Activated CD8-positive, alpha-beta memory T cell treated with anti-CD3 and anti-CD28 coated beads for 36 hours (primary cell): Measurements from ENCODE around the gene ZSCAN5A. TPM values are rescaled to one million over a fixed set of nuclear protein-coding genes. Genes with fewer than 3 reads are reported as not detected.
"Not testable (repeated sequence)": the region's sequence is repeated elsewhere in the genome, so short reads cannot be mapped to it uniquely, and the experiment has no call there.

Experiments used
- CTCF ChIA-PET: fragments of 350-600 bp; sonication (Branson Sonifier 250); formaldehyde crosslinking; loops from one replicate; lab custom pipeline; 2021; ENCODE audit warnings: antibody characterized with exemption; lab: Charles Lee
- POLR2A ChIA-PET: fragments of 350-600 bp; sonication (Branson Sonifier 250); formaldehyde crosslinking; loops from one replicate; lab custom pipeline; 2021; ENCODE audit warnings: antibody characterized with exemption; lab: Charles Lee
- total RNA-seq, 2 experiments: library from RNA; stranded (reverse); gene quantifications; one replicate each; pipeline ENCODE4 v1.2.3, GENCODE V29; 2021

The ZSCAN5A gene
- total RNA-seq, 2 experiments from 2014 or later: 10.3 to 11.7 TPM

DNA sequence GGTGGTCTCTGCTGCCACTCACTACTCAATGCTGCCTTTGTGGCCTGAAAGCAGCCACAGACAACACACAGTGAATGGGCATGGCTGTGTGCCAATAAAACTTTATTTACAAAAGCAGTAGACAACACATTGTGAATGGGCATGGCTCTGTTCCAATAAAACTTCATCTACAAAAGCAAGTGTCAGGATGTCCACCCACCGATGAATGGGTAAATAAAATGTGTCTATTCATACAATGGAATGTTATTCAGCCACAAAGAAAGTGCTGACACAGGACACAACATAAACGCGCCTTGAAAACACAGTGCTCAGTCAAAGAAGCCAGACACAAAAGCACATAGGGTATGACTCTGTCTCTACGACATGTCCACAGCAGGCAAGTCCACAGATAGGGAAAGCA, 20.1 kb downstream of the ZSCAN5A start:
- CTCF ChIA-PET: no interaction called here
- POLR2A ChIA-PET: no interaction called here

GRCh38 chr19:56291867-56292266, 22.8 kb downstream of the ZSCAN5A start:
- ChIA-PET POLR2A (no interaction called here), CTCF (no interaction called here)

GRCh38 chr19:56290104-56290503, 24.5 kb downstream of the ZSCAN5A start:
- CTCF ChIA-PET: no interaction called here

DNA sequence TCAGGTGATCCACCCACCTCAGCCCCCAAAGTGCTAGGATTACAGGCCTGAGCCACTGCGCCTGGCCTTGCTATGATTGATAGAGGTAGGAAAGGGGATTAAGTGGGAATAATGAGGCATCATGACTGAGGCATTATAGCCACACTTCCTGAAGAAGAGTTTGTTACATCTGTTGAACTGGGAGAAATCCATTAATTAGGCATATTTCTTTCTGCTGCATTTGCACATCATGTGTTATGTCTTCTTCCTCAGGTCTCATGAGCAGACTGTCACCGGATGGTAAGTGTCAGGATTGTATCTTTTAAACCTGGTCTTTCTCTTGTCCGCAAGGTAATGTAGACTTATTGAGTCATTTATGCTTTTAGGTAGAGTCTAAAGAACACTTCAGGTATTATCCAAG, 29.9 kb downstream of the ZSCAN5A start:
- CTCF ChIA-PET: interaction anchor here (0.7 kb wide), 1 partner anchor 142 kb away, joined by 3 read pairs; no protein-coding TSS in a partner anchor
- POLR2A ChIA-PET: no interaction called here

More at GRCh38 chr19:56290104-56290503, 24.5 kb downstream of the ZSCAN5A start:
- POLR2A ChIA-PET: no interaction called here

DNA sequence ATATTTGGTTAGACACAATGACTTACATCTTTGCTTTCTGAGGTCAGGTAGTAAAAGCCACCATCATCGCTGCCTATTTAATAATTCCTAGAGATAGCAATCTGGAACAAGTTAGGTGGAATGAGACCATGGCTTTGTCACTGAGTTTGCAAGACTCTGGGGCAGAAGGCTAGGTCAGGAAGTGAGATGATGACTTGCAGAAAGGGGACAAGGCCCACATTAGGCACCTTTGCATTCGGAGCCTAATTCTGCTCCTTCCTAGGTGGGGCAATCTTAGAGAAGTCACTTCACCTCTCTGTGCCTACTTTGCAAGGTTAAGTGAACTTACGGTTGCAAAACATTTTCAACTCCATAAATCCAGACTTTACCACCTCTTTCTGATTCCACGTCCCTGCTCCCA, 31.8 kb downstream of the ZSCAN5A start:
- ChIA-PET POLR2A (no interaction called here), CTCF (no interaction called here)

GRCh38 chr19:56273563-56274117, 41.0 kb downstream of the ZSCAN5A start:
- ChIA-PET POLR2A (no interaction called here), CTCF (no interaction called here)

DNA sequence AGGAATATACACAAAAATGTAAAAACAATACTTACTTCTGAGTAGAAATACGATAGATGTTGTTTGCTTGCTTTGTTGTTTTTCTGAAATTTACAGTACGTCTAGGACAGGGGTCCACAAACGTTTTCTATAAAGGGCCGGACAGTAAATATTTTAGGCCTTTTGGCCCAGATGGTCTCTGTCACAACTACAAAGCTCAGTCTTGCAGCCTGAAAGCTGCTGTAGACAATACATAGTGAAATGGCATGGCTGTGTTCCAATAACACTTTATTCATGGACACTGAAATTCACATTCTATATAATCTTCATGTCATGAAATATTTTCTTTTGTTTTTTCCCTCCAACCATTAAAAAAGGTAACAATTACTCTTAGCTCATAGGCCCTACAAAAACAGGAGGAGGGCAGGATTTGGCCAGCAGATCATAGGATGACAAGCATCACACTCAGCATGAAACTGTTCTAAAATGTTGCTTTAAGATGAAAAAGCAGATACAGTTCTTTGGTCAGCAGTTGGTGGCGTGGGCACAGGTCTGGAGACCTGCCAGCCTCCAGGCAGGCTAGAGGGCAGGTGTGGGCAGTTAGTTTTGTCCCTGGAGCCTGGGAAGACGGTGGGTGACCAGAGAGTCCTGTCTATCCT, 42.4 kb downstream of the ZSCAN5A start, which contains the start of gene EDDM13:
TSS of gene EDDM13 (plus strand) at position 588 of the 638 bp plus-strand sequence. CDS start 87 bp downstream, outside the sequence.
- POLR2A ChIA-PET: no interaction called here
- CTCF ChIA-PET: no interaction called here

DNA sequence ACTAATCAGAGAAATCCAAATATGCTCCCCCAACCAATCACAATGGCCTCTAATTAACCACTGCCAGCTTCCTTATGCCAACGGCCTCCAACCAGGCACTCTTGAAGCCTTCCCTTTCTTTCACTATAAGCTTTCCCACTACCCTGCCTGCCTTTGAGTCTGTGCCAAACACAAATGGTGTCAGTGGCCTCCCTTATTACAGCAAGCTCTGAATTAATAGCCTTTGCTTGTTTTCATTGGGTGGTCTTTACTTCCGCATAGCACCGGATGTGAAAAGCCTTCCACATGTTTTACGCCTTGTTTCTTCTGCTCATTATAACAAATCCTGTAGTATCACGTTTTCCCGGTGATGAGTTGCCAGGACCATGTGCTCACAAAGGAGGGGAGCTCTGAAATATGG, 43.5 kb downstream of the ZSCAN5A start:
- POLR2A ChIA-PET: no interaction called here
- CTCF ChIA-PET: no interaction called here

DNA sequence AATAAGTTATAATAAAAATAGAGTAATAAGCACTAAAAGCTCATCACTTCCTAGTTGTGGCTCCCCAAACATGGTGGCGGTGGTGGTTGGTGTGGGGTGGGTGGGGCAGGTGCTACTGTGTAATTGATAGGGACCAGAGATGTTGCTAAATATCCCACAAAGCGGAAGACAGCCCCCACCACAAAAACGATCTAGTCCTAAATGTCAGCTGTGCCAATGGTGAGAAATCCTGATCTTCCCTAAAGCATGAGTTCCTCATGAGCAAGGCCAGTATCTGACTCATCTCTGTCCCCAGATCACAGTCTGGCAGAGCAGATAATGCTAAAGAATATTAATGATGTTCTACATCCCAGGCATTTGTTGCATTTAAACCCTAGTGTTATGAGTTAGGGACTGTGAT, 44.0 kb downstream of the ZSCAN5A start:
- CTCF ChIA-PET: no interaction called here
- POLR2A ChIA-PET: no interaction called here

DNA sequence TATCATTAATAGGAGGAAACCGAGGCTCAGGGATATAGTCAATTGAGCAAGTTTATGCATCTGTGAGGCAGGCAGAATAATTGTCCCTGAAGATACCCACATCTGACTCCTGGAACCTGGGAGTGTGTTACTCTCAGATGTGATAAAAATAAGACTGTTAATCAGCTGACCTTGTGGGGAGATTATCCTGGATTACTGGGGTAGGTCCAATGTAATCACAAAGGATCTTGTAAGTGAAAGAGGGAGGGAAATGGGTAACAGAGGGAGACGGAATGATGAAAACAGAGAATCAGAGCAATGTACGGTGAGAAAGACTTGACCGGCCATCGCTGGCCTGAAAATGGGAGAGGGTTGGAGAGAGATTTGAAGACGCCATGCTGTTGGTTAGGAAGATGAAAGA, 45.3 kb downstream of the ZSCAN5A start:
- ChIA-PET POLR2A (no interaction called here), CTCF (no interaction called here)

DNA sequence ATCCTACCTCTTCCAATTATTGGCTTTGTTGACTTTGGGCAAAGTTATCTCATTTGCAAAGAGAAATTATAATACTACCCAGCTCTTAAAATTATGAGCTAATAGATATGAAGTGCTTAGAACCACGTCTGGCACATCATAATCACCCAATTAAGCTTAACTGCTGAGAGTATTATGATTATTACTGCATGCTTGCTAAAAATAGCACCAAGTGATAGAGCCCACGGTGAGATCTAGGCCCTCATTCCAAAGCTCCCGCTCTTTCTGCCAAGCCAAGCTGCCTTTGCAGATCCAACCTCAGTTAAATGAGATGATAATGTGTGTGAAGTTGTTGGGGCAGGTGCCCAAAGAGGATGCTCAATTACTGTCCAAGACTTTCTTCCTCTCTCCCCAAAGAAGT, 48.6 kb downstream of the ZSCAN5A start:
- ChIA-PET CTCF (no interaction called here), POLR2A (no interaction called here)

GRCh38 chr19:56263319-56263718, 51.3 kb downstream of the ZSCAN5A start:
- CTCF ChIA-PET: no interaction called here

GRCh38 chr19:56261932-56262331, 52.7 kb downstream of the ZSCAN5A start:
- ChIA-PET CTCF (interaction anchor here (0.9 to 1.6 kb wide), 2 partner anchors 9 to 72 kb away, joined by 3 to 5 read pairs; no protein-coding TSS in a partner anchor), POLR2A (interaction anchor here (0.6 kb wide), 1 partner anchor 197 kb away, joined by 3 read pairs; no protein-coding TSS in a partner anchor)

More at GRCh38 chr19:56263319-56263718, 51.3 kb downstream of the ZSCAN5A start:
- POLR2A ChIA-PET: no interaction called here

- POLR2A ChIA-PET: interaction anchor here (0.6 kb wide), 1 partner anchor 187 kb away, joined by 3 read pairs; no protein-coding TSS in a partner anchor
- CTCF ChIA-PET: interaction anchor here (0.9 to 1.6 kb wide), 2 partner anchors 8 to 73 kb away, joined by 3 to 5 read pairs; no protein-coding TSS in a partner anchor
Observed at GRCh38 chr19:56261145-56261544, 53.5 kb downstream of the ZSCAN5A start.

DNA sequence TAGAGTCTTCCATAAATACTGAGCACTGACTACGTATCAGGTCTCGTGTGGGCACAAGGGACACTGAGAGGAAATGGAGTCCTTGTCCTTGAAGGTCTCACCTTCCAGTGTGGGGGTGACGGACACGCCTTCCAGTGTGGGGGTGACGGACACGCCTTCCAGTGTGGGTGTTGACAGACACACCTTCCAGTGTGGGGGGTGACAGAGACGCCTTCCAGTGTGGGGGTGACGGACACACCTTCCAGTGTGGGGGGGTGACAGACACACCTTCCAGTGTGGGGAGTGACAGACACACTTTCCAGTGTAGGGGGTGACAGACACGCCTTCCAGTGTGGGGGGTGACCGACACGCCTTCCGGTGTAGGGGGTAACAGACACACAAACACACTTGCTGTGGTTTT, 56.4 kb downstream of the ZSCAN5A start:
- CTCF ChIA-PET: no interaction called here

DNA sequence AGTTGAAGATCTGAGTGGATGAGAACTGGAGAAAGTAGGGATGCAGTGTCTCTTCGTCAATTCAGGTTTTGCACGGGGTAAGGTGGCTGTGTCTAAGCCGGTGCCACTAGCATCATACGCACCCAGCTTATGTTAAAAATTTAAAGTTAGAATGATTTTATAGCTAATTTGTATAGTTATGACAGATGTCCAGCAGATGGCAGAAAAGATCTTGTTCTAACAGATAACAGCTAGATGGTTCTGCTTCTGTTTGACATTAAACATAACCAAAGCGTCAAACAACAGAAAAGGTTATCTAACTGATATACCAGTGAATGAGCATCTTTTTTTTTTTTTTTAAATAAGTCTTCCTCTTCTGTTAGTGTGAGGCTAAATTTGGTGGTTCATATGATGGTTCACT, 60.9 kb downstream of the ZSCAN5A start:
- CTCF ChIA-PET: interaction anchor here (0.7 to 4.4 kb wide), 11 partner anchors 8 to 1885 kb away, joined by 3 to 23 read pairs (median 4); no protein-coding TSS in a partner anchor

More for the DNA sequence above, 56.4 kb downstream of the ZSCAN5A start:
- POLR2A ChIA-PET: no interaction called here

GRCh38 chr19:56252699-56253422, 61.8 kb downstream of the ZSCAN5A start:
- CTCF ChIA-PET: interaction anchor here (0.6 to 4.4 kb wide), 13 partner anchors 7 to 348 kb away, joined by 3 to 23 read pairs (median 4); no protein-coding TSS in a partner anchor
- POLR2A ChIA-PET: no interaction called here

More for the DNA sequence above, 60.9 kb downstream of the ZSCAN5A start:
- POLR2A ChIA-PET: no interaction called here

GRCh38 chr19:56248736-56249338, 65.8 kb downstream of the ZSCAN5A start:
- POLR2A ChIA-PET: not testable (repeated sequence)
- CTCF ChIA-PET: interaction anchor here (1.3 kb wide), 1 partner anchor 170 kb away, joined by 3 read pairs; no protein-coding TSS in a partner anchor

- POLR2A ChIA-PET: not testable (repeated sequence)
- CTCF ChIA-PET: interaction anchor here (0.9 kb wide), 1 partner anchor 7 kb away, joined by 3 read pairs; no protein-coding TSS in a partner anchor
Observed at GRCh38 chr19:56245764-56246163, 68.9 kb downstream of the ZSCAN5A start.
